SKM-1 treated with dmso at 0.1 percent for 144 hours (cell line): ENCODE results near the gene SH3GLB1.
A peak's percentile ranks its signal among the peaks of the same experiment; 100 is the strongest.
"Not testable (repeated sequence)": the region's sequence is repeated elsewhere in the genome, so short reads cannot be mapped to it uniquely, and the experiment has no call there.

Source experiments
- DNase-seq: peaks from one replicate; lab custom pipeline; 2025; ENCODE audit not compliant: unreplicated experiment; lab: John Stamatoyannopoulos, UW

Gene SH3GLB1

GRCh38 chr1:86704458-86704971, at the start of gene SH3GLB1:
Gene SH3GLB1 (plus strand): TSS chr1:86704576. CDS start chr1:86704900, 324 bp downstream.
- peak; percentile 89 for DNase-seq

DNA sequence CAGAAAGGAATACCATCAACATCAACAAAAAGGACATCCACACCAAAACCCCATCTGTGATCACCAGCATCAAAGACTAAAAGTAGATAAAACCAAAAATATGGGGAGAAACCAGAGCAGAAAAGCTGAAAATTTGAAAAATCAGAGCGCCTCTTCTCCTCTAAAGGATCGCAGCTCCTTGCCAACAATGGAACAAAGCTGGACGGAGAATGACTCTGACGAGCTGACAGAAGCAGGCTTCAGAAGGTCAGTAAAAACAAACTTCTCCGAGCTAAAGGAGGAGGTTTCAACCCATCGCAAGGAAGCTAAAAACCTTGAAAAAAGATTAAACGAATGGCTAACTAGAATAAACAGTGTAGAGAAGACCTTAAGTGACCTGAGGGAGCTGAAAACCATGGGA, 46.0 kb upstream of the SH3GLB1 start:
- not testable (repeated sequence) for DNase-seq

DNA sequence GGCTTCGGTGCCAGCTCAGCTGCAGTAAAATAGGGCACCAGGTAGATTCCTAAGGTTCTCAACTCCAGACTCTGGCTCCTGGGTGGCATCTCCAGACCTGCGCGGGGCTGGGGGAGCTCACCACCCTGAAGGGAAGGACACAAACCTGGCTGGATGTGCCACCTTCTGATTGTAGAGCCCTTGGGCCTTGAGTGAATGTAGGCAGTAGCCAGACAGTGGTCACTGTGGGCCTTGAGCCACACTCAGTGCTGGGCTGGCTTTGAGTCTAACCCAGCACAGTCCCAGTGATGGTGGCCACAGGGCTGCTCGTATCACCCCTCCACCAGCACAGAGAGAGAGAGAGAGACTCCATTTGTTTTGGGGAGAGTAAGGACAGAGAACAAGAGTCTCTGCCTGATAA, 38.0 kb upstream of the SH3GLB1 start:
- no peak for DNase-seq

GRCh38 chr1:86687595-86687994, 16.8 kb upstream of the SH3GLB1 start:
- DNase-seq, result no peak

GRCh38 chr1:86692641-86693040, 11.7 kb upstream of the SH3GLB1 start:
- DNase-seq, result no peak

DNA sequence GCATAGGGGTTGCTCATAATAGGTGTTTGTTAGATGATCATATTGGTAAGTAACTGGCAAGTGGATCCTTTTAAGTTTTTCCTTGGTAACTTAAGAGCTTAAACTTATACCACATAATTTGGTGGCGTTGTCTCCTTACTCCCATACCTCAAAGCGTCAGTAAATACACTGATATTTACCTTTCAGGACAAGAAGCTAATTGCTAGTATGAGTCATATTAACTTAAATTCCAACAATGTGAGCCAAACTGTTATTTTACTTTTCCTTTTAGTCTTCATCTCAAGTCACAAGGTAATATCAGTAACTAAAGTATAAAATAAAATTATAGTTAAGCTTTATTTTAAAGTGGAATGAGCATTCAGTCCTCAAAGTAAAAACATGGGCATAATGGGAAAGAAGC, 9.0 kb upstream of the SH3GLB1 start:
- no peak for DNase-seq

DNA sequence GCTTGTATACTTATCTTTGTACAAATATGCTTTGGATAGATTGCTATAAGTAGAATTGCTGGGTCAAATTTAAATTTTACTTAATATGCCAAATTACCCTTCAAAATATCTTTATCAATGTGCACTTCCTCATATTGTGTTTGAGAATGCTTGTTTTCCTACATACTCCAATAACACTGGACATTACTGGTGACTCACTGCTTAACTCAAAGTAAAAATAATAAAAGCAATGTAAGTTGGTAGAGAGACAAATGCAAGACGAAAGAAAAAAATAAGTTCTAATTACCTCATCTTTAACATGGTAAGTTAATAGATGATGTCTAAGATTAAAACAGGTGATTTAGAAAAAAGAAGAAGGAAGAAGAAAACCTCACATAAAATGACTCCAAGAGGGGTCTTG, 7.9 kb upstream of the SH3GLB1 start:
- no peak for DNase-seq

DNA sequence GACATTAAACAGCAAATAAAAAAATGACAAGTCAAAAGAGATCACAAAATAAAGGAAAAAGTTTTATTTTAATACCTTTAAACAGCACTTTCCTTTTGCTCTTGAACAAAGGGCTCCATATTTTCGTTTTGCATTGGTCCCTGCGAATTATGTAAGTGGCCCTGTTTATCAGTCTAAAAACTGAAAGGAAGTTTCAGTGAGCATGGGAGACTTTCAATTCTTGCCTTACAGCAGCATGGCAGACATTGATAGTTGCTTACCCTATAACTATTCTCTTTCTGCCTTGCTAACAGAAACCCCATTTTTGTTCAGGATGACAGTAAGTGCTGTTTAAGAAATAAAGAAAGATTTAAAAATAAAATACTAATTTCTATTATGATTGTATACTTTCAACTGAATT, 5.2 kb upstream of the SH3GLB1 start:
- DNase-seq, result no peak

DNA sequence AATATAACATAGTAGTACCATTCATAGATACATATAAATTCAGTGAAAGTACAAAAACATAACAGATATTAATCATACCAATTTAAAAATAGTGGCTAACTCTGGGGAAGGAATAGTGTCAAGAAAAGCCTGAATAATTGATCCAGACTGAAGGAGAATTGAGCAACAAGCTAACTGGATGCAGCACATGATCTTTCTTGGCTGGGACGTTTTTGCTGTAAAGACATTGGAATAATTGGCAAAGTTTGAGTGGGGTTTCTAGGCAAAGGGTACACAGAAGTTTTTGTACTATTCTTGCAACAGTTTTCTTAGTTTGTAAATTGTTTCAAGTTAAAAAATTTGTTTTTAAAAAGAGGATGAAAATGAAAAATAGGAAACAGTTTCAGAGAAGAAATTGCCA, 2.6 kb upstream of the SH3GLB1 start:
- no peak for DNase-seq

DNA sequence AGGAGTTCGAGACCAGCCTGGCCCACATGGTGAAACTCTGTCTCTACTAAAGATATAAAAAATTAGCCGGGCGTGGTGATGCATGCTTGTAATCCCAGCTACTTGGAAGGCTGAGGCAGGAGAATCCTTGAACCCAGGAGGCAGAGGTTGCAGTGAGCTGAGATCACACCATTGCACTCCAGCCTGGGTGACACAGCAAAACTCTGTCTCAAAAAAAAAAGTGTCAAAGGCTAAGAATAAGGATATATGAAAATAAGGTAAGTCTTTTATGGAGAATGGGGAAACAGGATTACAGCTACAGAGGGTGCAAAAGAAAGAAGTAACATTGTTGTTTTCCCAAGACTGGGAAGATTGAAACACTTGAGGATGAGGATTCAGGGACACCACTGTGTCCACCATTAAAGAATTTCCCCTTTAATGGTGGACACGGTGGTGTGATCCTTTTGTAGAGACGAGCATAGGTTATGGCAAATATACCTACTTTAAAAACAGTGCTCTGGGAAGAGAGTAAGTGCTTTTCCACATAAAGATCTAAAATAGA, 1.4 kb upstream of the SH3GLB1 start:
- not testable (repeated sequence) for DNase-seq

- no peak for DNase-seq
Measured at GRCh38 chr1:86703696-86704457, 499 bp upstream of the SH3GLB1 start.

- peak; percentile 57 for DNase-seq
Measured at GRCh38 chr1:86704972-86705664, 742 bp downstream of the SH3GLB1 start.

GRCh38 chr1:86705665-86705985, 1.2 kb downstream of the SH3GLB1 start:
- peak; percentile 29 for DNase-seq

DNA sequence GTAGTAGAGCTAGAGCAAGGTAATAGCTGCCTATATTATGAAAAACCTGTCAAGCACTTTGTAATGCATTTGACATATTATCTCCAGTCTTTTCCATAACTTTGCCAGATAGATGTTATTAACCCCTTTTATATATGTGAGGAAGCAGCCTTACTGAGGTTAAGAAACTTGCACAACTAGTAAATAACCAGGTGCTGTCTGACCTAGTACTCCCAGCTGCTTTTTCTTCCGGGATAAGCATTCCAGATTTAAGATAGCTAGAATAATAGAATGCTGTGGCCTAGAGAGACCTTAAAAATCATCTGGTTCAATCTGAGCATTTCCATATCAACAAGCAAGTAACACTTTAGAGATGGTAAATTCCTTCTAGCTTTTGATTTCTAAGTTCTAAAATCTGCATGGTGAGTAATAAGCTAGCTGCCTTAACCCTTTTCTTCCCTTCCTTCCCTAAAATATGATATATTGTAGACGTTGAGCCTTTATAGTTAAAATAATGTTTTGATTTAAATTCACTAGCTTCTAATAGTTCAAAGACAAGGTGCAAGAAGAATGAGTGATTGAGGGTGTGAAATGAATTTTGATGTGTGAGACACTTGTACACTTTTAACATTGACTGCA, 1.8 kb downstream of the SH3GLB1 start:
- no peak for DNase-seq

DNA sequence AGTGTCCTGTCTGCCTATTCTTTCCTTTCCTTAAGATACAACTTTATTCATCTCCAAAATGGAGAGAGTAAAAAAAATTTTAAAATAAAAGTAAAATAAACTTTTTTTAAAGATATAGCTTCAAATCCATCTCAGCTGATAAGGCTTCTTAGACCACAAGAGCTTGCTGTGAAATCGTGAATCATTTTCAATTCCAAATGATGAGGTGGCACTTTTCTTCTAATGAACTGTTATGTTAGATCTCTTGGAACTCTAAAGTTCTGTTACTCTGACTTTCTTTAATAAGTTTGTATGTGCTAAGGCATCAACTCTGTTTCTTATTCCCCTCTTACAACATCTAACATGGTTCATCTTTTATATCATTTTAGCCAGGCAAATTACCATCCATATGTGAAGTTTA, 4.5 kb downstream of the SH3GLB1 start:
- no peak for DNase-seq

DNA sequence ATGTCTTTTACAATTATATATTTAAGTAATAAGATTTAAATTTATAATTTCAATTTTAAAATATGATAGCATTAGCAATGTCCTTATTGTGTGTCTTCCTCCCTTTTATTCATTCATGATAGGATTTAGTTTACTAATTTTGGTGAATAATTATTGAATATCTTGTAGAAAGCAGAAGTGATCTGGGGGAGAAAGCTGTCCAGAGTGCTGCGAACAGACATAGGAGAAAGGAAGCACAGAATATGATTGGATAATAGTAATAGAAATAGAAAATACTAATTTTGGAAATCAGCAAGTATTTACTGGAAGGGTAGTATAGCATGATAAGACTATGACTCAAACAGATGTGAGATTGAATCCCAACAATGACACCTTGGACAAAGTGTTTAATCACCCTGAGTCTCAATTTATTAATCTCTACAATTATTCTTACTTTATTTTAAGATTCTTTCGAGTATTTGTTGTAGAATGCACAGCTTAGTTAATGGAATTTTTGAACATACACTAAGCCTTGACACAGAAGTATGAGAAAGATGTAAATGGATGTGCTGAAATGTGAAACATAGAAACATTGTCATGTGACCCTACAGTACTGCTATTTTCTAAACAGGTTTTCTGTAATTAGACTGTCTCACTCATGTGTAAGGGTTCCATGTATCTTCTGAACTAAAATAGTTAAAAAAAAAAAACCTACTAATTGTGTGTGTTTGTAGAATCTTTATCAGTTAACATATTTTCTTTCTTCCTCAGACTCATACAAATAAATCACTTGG, 7.9 kb downstream of the SH3GLB1 start:
- DNase-seq, result no peak

GRCh38 chr1:86713477-86713876, 9.1 kb downstream of the SH3GLB1 start:
- DNase-seq, result no peak

GRCh38 chr1:86714159-86714558, 9.8 kb downstream of the SH3GLB1 start:
- no peak for DNase-seq

DNA sequence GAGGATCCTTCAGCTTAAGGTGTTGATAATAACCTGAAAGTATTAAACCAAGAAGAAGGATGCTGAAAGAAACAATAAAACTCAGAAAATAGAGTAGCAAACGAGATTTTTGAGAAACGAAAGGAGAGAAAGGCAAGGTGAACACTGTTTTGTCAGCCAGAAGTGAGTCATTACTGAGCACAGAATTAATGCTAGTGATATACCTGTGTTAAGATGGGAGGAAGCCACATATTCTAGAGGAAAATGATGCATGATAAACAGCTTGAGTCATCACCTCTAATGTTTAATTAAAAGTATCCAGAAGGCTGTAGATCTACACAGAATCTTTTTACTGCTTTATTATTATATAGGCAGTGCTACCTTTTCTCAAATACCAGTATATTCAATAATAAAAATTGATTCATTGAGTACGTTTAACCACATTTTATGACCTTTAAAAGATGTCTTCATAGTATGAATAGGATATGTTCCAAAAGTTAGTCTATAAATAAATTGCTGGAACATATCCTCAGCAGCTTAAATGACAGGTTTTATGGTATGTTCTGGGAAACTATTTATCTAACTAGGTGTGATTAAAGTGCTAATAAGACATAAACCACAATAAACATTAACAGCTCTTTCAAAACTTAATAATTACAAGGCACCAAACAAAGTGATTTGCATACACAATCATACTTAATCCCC, 10.3 kb downstream of the SH3GLB1 start:
- no peak for DNase-seq

DNA sequence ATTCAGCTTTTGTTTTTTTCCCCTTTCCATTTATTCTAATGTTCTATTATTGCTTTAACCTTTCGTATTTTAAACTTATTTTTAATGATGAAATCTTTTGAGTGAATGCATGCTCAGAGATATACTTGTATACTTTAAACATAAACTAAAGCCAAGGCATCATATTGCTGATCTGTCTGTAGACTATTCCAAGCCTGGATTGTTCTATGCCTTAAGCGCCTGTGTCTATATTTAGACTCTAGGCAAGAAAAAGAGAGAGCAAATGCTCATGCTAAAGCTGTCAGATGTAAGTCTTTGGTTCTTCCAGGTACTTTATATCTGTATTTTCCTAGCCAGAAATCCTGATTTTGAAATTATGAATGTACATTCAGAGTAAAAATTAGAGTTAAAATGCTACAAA, 14.4 kb downstream of the SH3GLB1 start:
- no peak for DNase-seq
